HCT116 (cell line): ENCODE results near the gene HDAC7. TPM values are rescaled to one million over a fixed set of nuclear protein-coding genes. Genes with fewer than 3 reads are reported as not detected.

Experiments
- ATAC-seq: fragments of 200-7000 bp; cut with Tn5 transposase; 2 replicates; pipeline ENCODE4 v1.9.1; 2020; ENCODE audit warnings: mild to moderate bottlenecking, moderate library complexity
- BruUV-seq: library from RNA; stranded (reverse); fragments of 400-500 nt; replicated peaks from 2 replicates; lab custom pipeline; 2021; lab: Mats Ljungman, UMichigan
- CTCF ChIA-PET: fragments of 300-600 bp; sonication (Branson Sonifier 250); formaldehyde crosslinking; loops from one replicate; lab custom pipeline; 2021; ENCODE audit warnings: antibody characterized with exemption; lab: Charles Lee
- POLR2A ChIA-PET: fragments of 300-600, 350-600 bp; sonication (Branson Sonifier 250); formaldehyde crosslinking; loops from one replicate; lab custom pipeline; 2021; ENCODE audit warnings: antibody characterized with exemption; lab: Charles Lee
- RAD21 ChIA-PET, 2 experiments: fragments of 300-600 bp; sonication (Branson Sonifier 250); formaldehyde crosslinking; loops; one replicate each; lab custom pipeline; 2023; ENCODE audit warnings: low total read pairs in 2 of 2; ENCODE audit not compliant: uncharacterized antibody in 2 of 2, unreplicated experiment in 2 of 2, low non-redundant PET in 1 of 2; lab: Charles Lee
- DNase-seq: peaks from one replicate; pipeline ENCODE4 v3.0.0-alpha.2; 2010; ENCODE audit warnings: low read depth, low spot score
- H2AFZ ChIP-seq: fragments of 200-600 bp; shearing (Covaris generic), sonication (generic); 2 replicates; pipeline ENCODE4 v1.6.1; 2017; ENCODE audit warnings: low read depth, mixed run types, mixed read lengths, antibody characterized with exemption, low read length; ENCODE audit not compliant: poor library complexity, severe bottlenecking
- H3K27ac ChIP-seq: 2 replicates; pipeline ENCODE4 v1.5.1; 2012; ENCODE audit warnings: low read depth, low read length
- H3K27me3 ChIP-seq: fragments of 200-600 bp; sonication (generic); 2 replicates; pipeline ENCODE4 v1.6.1; 2016; ENCODE audit warnings: mixed run types, low read length, mixed read lengths; ENCODE audit not compliant: insufficient read depth
- H3K36me3 ChIP-seq, 2 experiments: fragments of 200-500 bp in 1 of 2; fragments of 200-600 bp in 1 of 2; sonication (Bioruptor generic) in 1 of 2; sonication (generic) in 1 of 2; 2 replicates each; pipeline versions ENCODE4 v1.5.1 to v1.6.1; 2014 to 2016; ENCODE audit warnings: low read length in 2 of 2, inconsistent platforms in 1 of 2, mixed read lengths in 1 of 2, mixed run types in 1 of 2; ENCODE audit not compliant: insufficient read depth in 2 of 2, control insufficient read depth in 1 of 2
- H3K4me1 ChIP-seq, 2 experiments: fragments of 200-600 bp in 1 of 2; sonication (generic) in 1 of 2; 2 replicates each; pipeline versions ENCODE4 v1.5.1 to v1.6.1; 2012 to 2017; ENCODE audit warnings: low read length in 2 of 2, inconsistent platforms in 1 of 2, mild to moderate bottlenecking in 1 of 2, mixed read lengths in 1 of 2, mixed run types in 1 of 2, moderate library complexity in 1 of 2; ENCODE audit not compliant: insufficient read depth in 2 of 2, control insufficient read depth in 1 of 2
- H3K4me2 ChIP-seq: fragments of 200-600 bp; sonication (generic); 2 replicates; pipeline ENCODE4 v1.6.1; 2017; ENCODE audit warnings: mixed run types, low read length, mixed read lengths
- H3K4me3 ChIP-seq, 2 experiments: fragments of 200-600 bp in 1 of 2; sonication (generic) in 1 of 2; replicated peaks in 1 of 2; 2 replicates each; pipeline ENCODE4 v1.5.1; 2011 to 2016; ENCODE audit warnings: low read length in 2 of 2, control low read depth in 1 of 2, low read depth in 1 of 2, mild to moderate bottlenecking in 1 of 2, mixed read lengths in 1 of 2, mixed run types in 1 of 2
- H3K79me2 ChIP-seq: fragments of 200-600 bp; sonication (generic); 2 replicates; pipeline ENCODE4 v1.6.1; 2017; ENCODE audit warnings: mild to moderate bottlenecking, mixed run types, low read length, moderate library complexity, mixed read lengths; ENCODE audit not compliant: insufficient read depth
- H3K9ac ChIP-seq: fragments of 200-600 bp; sonication (generic); 2 replicates; pipeline ENCODE4 v1.6.1; 2016; ENCODE audit warnings: low read length, mixed read lengths
- H3K9me2 ChIP-seq: fragments of 200-600 bp; sonication (generic), shearing (Covaris generic); 2 replicates; pipeline ENCODE4 v1.6.1; 2017; ENCODE audit warnings: mixed run types, mild to moderate bottlenecking, moderate library complexity; ENCODE audit not compliant: insufficient read depth
- H3K9me3 ChIP-seq, 2 experiments: fragments of 200-500 bp in 1 of 2; fragments of 200-600 bp in 1 of 2; sonication (Bioruptor generic) in 1 of 2; sonication (generic) in 1 of 2; 2 replicates each; pipeline ENCODE4 v1.6.1; 2014 to 2017; ENCODE audit warnings: low read length in 2 of 2, mixed read lengths in 2 of 2, inconsistent platforms in 1 of 2, low read depth in 1 of 2, mild to moderate bottlenecking in 1 of 2, mixed run types in 1 of 2, moderate library complexity in 1 of 2; ENCODE audit not compliant: control insufficient read depth in 1 of 2, insufficient read depth in 1 of 2
- H4K20me1 ChIP-seq: fragments of 200-600 bp; sonication (generic), shearing (Covaris generic); 2 replicates; pipeline ENCODE4 v1.6.1; 2017; ENCODE audit warnings: mixed run types, mild to moderate bottlenecking, moderate library complexity; ENCODE audit not compliant: insufficient read depth
- CEBPB ChIP-seq: IDR thresholded peaks from 2 replicates; pipeline ENCODE4 v1.6.1; 2012; ENCODE audit warnings: low read depth
- RAD21 ChIP-seq: IDR thresholded peaks from 2 replicates; pipeline ENCODE4 v1.6.1; 2012; ENCODE audit warnings: low read depth, mild to moderate bottlenecking
- intact Hi-C: fragments of 100-400 bp; cut with micrococcal nuclease; formaldehyde crosslinking; loops from 2 replicates; pipeline ENCODE4 v1.10.0; 2022
- total RNA-seq: library from RNA; stranded (reverse); gene quantifications from one replicate; pipeline ENCODE4 v1.2.1, GENCODE V29; 2021; ENCODE audit not compliant: unreplicated experiment
- TF ChIP-seq, protein P1 (sequence below), 3 experiments: fragments of 200-600 bp in 1 of 3; sonication (generic) in 1 of 3; IDR thresholded peaks in 2 of 3; conservative IDR thresholded peaks in 1 of 3; 2 replicates each; pipeline ENCODE4 v1.5.1; 2012 to 2017; ENCODE audit warnings: low read depth in 2 of 3, low read length in 2 of 3, antibody characterized with exemption in 1 of 3, borderline replicate concordance in 1 of 3, control low read depth in 1 of 3, mild to moderate bottlenecking in 1 of 3, mixed read lengths in 1 of 3, mixed run types in 1 of 3, moderate library complexity in 1 of 3; ENCODE audit not compliant: insufficient read depth in 1 of 3

HDAC7 gene
- total RNA-seq, 1 experiment from 2014 or later = 38.1 TPM

DNA sequence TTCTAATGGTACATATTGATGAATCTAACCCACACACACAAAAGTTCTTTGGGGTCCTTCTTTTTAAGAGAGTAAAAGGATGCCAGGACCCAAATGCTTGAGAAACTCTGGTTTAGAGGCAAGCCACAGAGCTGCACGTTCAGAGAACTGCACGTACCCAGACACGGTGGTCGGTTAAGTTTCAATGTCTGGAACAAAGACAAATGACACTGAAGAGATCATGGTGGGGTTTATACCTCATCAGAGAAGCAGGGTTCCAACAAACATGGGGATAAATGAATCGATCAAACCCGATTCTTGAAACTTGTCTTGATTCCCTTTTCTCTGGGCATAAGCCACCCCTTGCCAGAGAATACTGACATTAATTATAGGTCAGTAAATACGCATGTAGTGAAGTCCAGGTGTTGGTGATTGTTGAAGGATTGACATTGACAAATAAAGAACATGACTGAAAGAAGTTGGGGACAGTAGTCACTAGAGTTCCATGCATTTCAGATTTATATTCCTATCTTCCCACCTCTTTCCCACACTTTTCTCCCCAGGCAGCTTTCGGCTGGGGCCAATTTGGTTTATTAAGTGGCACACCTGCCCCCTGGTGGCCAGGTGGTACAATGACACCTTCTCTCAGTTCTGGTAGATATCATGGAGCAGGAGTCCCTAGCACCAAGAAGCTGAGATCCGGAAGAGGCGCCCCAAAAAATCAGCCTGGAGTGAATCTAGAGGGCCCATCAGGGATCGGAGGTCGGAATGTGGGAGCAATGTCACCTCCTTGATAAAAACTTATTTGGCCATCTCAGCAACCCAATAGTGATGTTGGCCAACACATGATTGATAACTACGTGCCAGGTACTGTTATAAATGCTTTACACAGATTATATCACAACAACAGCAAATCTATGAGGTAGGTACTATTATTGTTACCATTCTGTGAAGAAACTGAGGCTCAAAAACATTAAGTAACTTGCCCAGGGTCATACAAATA lies 17.8 kb upstream of the HDAC7 start:
- no peak overlapping the region for H3K4me3 ChIP-seq
- intact Hi-C loops = loop anchor here (1.0 to 5.0 kb wide), 7 partner anchors 40 to 805 kb away; no protein-coding TSS in a partner anchor
- no peaks in the 10 kb centered on the region for H4K20me1 ChIP-seq
- ATAC-seq (peak; percentile 76), DNase-seq (peak; percentile 66)
- CTCF ChIA-PET = interaction anchor here (0.6 to 4.7 kb wide), 33 partner anchors 10 to 328 kb away, joined by 3 to 164 read pairs (median 9); partner anchors contain the start of genes ASB8, RAPGEF3, SLC48A1 and VDR
- peak overlapping the region; percentile 74 for H2AFZ ChIP-seq
- H3K27me3 ChIP-seq = no peaks in the 10 kb centered on the region
- H3K79me2 ChIP-seq = no peaks in the 10 kb centered on the region
- TF ChIP-seq CEBPB = no peak
- TF ChIP-seq, protein P1, sequence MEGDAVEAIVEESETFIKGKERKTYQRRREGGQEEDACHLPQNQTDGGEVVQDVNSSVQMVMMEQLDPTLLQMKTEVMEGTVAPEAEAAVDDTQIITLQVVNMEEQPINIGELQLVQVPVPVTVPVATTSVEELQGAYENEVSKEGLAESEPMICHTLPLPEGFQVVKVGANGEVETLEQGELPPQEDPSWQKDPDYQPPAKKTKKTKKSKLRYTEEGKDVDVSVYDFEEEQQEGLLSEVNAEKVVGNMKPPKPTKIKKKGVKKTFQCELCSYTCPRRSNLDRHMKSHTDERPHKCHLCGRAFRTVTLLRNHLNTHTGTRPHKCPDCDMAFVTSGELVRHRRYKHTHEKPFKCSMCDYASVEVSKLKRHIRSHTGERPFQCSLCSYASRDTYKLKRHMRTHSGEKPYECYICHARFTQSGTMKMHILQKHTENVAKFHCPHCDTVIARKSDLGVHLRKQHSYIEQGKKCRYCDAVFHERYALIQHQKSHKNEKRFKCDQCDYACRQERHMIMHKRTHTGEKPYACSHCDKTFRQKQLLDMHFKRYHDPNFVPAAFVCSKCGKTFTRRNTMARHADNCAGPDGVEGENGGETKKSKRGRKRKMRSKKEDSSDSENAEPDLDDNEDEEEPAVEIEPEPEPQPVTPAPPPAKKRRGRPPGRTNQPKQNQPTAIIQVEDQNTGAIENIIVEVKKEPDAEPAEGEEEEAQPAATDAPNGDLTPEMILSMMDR (IDR thresholded peaks at IDR 0.05 in 2 of 3, conservative IDR thresholded peaks at IDR 0.05 in 1 of 3; ENCODE audit: borderline replicate concordance in 1 of 3, insufficient read depth in 1 of 3, low read depth in 2 of 3, low read length in 2 of 3) = peak; percentile 82 to 96 (median 95)
- TF ChIP-seq RAD21 = peak; percentile 95
- TF ChIP-seq, all 23 proteins: peak for 2
- ChIA-PET POLR2A (interaction anchor here (0.5 to 2.0 kb wide), 3 partner anchors 9 to 132 kb away, joined by 3 to 5 read pairs (median 3); partner anchors contain the start of gene RPAP3), RAD21 (interaction anchor here (0.6 to 2.7 kb wide), 20 partner anchors 8 to 122 kb away, joined by 3 to 25 read pairs (median 4); partner anchors contain the start of gene SLC48A1 (in 2 of the 2))
- Histone ChIP-seq H3K9me3 (no peaks in the 10 kb centered on the region), H3K27ac (no peak overlapping the region), H3K9ac (no peak overlapping the region), H3K4me1 (peaks cover 10 to 25% of the 10 kb centered on the region in 2 experiments; a peak in 2 of 4 replicates), H3K4me2 (no peak overlapping the region), H3K36me3 (no peaks in the 10 kb centered on the region), H3K9me2 (no peaks in the 10 kb centered on the region)
- BruUV-seq = no TSS peak
